Mesenchymal stem cell (in vitro differentiated cells and primary cell): Measurements from ENCODE around the gene SYNPO2L.
"Not testable (repeated sequence)": the region's sequence is repeated elsewhere in the genome, so short reads cannot be mapped to it uniquely, and the experiment has no call there.

ENCODE experiments used
- DNase-seq: peaks from one replicate; pipeline ENCODE4 v3.0.0-alpha.2; 2013
- H2AFZ ChIP-seq: one replicate; pipeline ENCODE4 v1.6.1; 2013; ENCODE audit warnings: low read depth, mild to moderate bottlenecking, control low read depth, inconsistent platforms, low read length, moderate library complexity
- H2AK5ac ChIP-seq: 2 replicates; pipeline ENCODE4 v1.6.1; 2013; ENCODE audit warnings: low read length, moderate library complexity, mild to moderate bottlenecking, inconsistent platforms; ENCODE audit not compliant: severe bottlenecking
- H2BK120ac ChIP-seq: one replicate; pipeline ENCODE4 v1.6.1; 2013; ENCODE audit warnings: low read depth, mild to moderate bottlenecking, inconsistent platforms, low read length, moderate library complexity
- H2BK12ac ChIP-seq, 2 experiments: one replicate each; pipeline ENCODE4 v1.6.1; 2013; ENCODE audit warnings: inconsistent platforms in 2 of 2, low read length in 2 of 2, mild to moderate bottlenecking in 2 of 2, moderate library complexity in 2 of 2, control low read depth in 1 of 2
- H2BK15ac ChIP-seq: one replicate; pipeline ENCODE4 v1.6.1; 2013; ENCODE audit warnings: mild to moderate bottlenecking, low read depth, inconsistent platforms; ENCODE audit not compliant: poor library complexity, severe bottlenecking
- H2BK5ac ChIP-seq: 2 replicates; pipeline ENCODE4 v1.6.1; 2013; ENCODE audit warnings: low read depth, mild to moderate bottlenecking, low read length, control low read depth, inconsistent platforms; ENCODE audit not compliant: poor library complexity, severe bottlenecking
- H3K14ac ChIP-seq, 2 experiments: one replicate each; pipeline ENCODE4 v1.6.1; 2013; ENCODE audit warnings: inconsistent platforms in 2 of 2, low read length in 2 of 2, control low read depth in 1 of 2, mild to moderate bottlenecking in 1 of 2, moderate library complexity in 1 of 2
- H3K18ac ChIP-seq, 2 experiments: one replicate each; pipeline ENCODE4 v1.6.1; 2013; ENCODE audit warnings: inconsistent platforms in 2 of 2, low read length in 2 of 2, control low read depth in 1 of 2, low read depth in 1 of 2, mild to moderate bottlenecking in 1 of 2
- H3K23ac ChIP-seq, 2 experiments: one replicate each; pipeline ENCODE4 v1.6.1; 2013; ENCODE audit warnings: inconsistent platforms in 2 of 2, low read length in 2 of 2, mild to moderate bottlenecking in 2 of 2, moderate library complexity in 2 of 2, control low read depth in 1 of 2
- H3K27ac ChIP-seq: 2 replicates; pipeline ENCODE4 v1.5.1; 2013; ENCODE audit warnings: mild to moderate bottlenecking, moderate library complexity, low read length, control low read depth, inconsistent platforms; ENCODE audit not compliant: poor library complexity, severe bottlenecking
- H3K27me3 ChIP-seq, 2 experiments: 2 replicates each; pipeline versions ENCODE4 v1.6.1 to v1.7.0; 2013; ENCODE audit warnings: low read length in 2 of 2, mild to moderate bottlenecking in 2 of 2, moderate library complexity in 2 of 2, control low read depth in 1 of 2, inconsistent platforms in 1 of 2; ENCODE audit not compliant: control insufficient read depth in 1 of 2, insufficient read depth in 1 of 2
- H3K36me3 ChIP-seq, 2 experiments: 2 replicates each; pipeline versions ENCODE4 v1.6.1 to v1.7.0; 2013; ENCODE audit warnings: low read length in 2 of 2, control low read depth in 1 of 2, inconsistent platforms in 1 of 2, low read depth in 1 of 2, mild to moderate bottlenecking in 1 of 2; ENCODE audit not compliant: insufficient read depth in 2 of 2, control insufficient read depth in 1 of 2
- H3K4ac ChIP-seq, 2 experiments: one replicate each; pipeline ENCODE4 v1.6.1; 2013; ENCODE audit warnings: inconsistent platforms in 2 of 2, low read length in 2 of 2, mild to moderate bottlenecking in 2 of 2, moderate library complexity in 2 of 2, control low read depth in 1 of 2, low read depth in 1 of 2
- H3K4me1 ChIP-seq: 2 replicates; pipeline ENCODE4 v1.6.1; 2013; ENCODE audit warnings: low read depth, low read length, control low read depth; ENCODE audit not compliant: control insufficient read depth, insufficient read depth
- H3K4me2 ChIP-seq: 2 replicates; pipeline ENCODE4 v1.6.1; 2013; ENCODE audit warnings: low read length, mild to moderate bottlenecking, inconsistent platforms; ENCODE audit not compliant: poor library complexity, severe bottlenecking
- H3K4me3 ChIP-seq, 2 experiments: 2 replicates each; pipeline versions ENCODE4 v1.5.1 to v1.7.0; 2013; ENCODE audit warnings: low read length in 2 of 2, mild to moderate bottlenecking in 2 of 2, control low read depth in 1 of 2, low read depth in 1 of 2; ENCODE audit not compliant: insufficient read depth in 1 of 2
- H3K79me1 ChIP-seq: replicated peaks from 2 replicates; pipeline ENCODE4 v1.6.1; 2013; ENCODE audit warnings: mild to moderate bottlenecking, control low read depth, low read length, inconsistent platforms; ENCODE audit not compliant: poor library complexity, severe bottlenecking
- H3K9ac ChIP-seq: 2 replicates; pipeline ENCODE4 v1.7.0; 2013; ENCODE audit warnings: mild to moderate bottlenecking, low read length, moderate library complexity
- H3K9me3 ChIP-seq: 2 replicates; pipeline ENCODE4 v1.7.0; 2013; ENCODE audit warnings: mild to moderate bottlenecking, low read length; ENCODE audit not compliant: control insufficient read depth
- H4K8ac ChIP-seq: one replicate; pipeline ENCODE4 v1.6.1; 2013; ENCODE audit warnings: inconsistent platforms, mild to moderate bottlenecking, low read length, moderate library complexity
- H4K91ac ChIP-seq: one replicate; pipeline ENCODE4 v1.6.1; 2013; ENCODE audit warnings: mild to moderate bottlenecking, low read length, inconsistent platforms
- WGBS: methylation state at CpG from one replicate; pipeline ENCODE4 v1.1.7; 2013; ENCODE audit warnings: mixed read lengths; 5-methylcytosine and 5-hydroxymethylcytosine counted together

SYNPO2L gene

DNA sequence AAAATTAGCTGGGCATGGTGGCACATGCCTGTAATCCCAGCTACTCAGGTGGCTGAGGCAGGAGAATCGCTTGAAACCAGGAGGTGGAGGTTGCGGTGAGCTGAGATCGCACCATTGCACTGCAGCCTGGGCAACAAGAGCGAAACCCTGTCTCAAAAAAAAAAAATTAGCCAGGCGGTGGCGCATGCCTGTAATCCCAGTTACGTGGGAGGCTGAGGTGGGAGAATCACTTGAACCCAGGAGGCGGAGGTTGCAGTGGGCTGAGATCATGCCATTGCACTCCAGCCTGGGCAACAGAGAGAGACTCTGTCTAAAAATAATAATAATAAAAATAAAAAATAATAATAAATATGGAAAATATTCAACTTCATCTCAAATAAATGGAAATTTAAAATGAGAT is 38.7 kb downstream of the SYNPO2L start:
- not testable (repeated sequence) for H2BK120ac ChIP-seq, H3K18ac ChIP-seq, DNase-seq, H3K14ac ChIP-seq, H3K4me1 ChIP-seq, H2AK5ac ChIP-seq, H3K27ac ChIP-seq, H3K36me3 ChIP-seq, H3K4ac ChIP-seq, H3K9me3 ChIP-seq, H4K8ac ChIP-seq, H3K27me3 ChIP-seq, H2AFZ ChIP-seq, H3K9ac ChIP-seq, H2BK12ac ChIP-seq, H3K4me3 ChIP-seq, H3K4me2 ChIP-seq, H4K91ac ChIP-seq, H2BK15ac ChIP-seq, H2BK5ac ChIP-seq, H3K23ac ChIP-seq
- WGBS = 99% methylated on average over 8 of the region's 8 CpGs
- H3K79me1 ChIP-seq = peaks cover 13% of the 10 kb centered on the region

DNA sequence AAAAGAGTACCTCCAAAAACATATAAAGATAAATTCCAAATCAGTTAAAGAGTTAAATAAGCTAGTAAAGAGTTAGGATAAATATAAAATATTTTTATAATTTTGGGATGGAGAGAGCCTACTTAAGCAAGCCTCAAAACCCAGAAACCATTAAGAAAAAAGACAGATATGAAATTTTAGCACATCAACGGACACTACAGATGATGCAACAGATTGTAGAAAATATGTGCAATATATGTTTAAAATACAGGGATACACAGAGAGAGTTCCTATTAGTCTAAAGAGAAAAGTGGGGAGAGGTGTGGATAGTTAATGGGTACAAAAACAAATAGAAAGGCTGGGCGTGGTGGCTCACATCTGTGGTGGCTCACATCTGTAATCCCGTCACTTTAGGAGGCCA is 41.1 kb downstream of the SYNPO2L start:
- Histone ChIP-seq H3K14ac (no peak overlapping the region), H3K18ac (no peak overlapping the region), H3K79me1 (peaks cover 16% of the 10 kb centered on the region), H3K4me1 (no peaks in the 10 kb centered on the region), H3K9me3 (no peaks in the 10 kb centered on the region), H3K23ac (no peak overlapping the region), H3K27me3 (no peaks in the 10 kb centered on the region), H3K36me3 (no peaks in the 10 kb centered on the region), H3K4me3 (no peak overlapping the region), H2BK15ac (no peak overlapping the region), H3K4ac (no peak overlapping the region), H2BK120ac (no peak overlapping the region), H3K9ac (no peak overlapping the region), H4K91ac (no peak overlapping the region), H3K4me2 (no peak overlapping the region), H3K27ac (no peak overlapping the region), H2AK5ac (no peak overlapping the region), H2BK12ac (no peak overlapping the region), H2BK5ac (no peak overlapping the region), H2AFZ (no peak overlapping the region), H4K8ac (no peak overlapping the region)
- no peak for DNase-seq
- 93% methylated on average over 3 of the region's 3 CpGs for WGBS

DNA sequence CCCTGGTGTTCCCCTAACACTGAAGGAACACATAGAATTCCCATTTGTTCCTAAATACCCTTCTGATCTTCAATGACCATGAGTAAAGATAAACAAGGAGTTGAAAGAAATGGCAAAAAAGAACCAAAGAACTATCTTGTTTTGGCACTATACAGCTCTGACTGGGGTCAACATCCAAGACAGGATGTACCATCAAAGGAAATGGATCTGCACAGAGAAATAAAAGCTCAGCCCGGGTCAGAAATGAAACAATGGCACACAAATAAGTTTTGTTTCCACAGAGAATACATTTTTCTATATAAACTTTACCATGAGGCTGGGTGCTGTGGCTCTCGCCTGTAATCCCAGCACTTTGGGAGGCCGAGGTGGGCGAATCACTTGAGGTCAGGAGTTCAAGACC is 46.7 kb downstream of the SYNPO2L start:
- H3K23ac ChIP-seq = no peak overlapping the region
- no peak overlapping the region for H3K27ac ChIP-seq
- no peaks in the 10 kb centered on the region for H3K36me3 ChIP-seq
- no peak overlapping the region for H2AK5ac ChIP-seq
- no peak overlapping the region for H4K8ac ChIP-seq
- 93% methylated on average over 4 of the region's 4 CpGs for WGBS
- no peak overlapping the region for H2AFZ ChIP-seq
- H3K79me1 ChIP-seq = peaks cover 15% of the 10 kb centered on the region
- H2BK12ac ChIP-seq = no peak overlapping the region
- H3K9ac ChIP-seq = no peak overlapping the region
- no peak overlapping the region for H3K14ac ChIP-seq
- H2BK120ac ChIP-seq = no peak overlapping the region
- no peak overlapping the region for H2BK5ac ChIP-seq
- no peak for DNase-seq
- no peaks in the 10 kb centered on the region for H3K9me3 ChIP-seq
- H3K27me3 ChIP-seq = no peaks in the 10 kb centered on the region
- no peak overlapping the region for H3K4me2 ChIP-seq
- H3K18ac ChIP-seq = no peak overlapping the region
- H3K4ac ChIP-seq = no peak overlapping the region
- no peak overlapping the region for H3K4me3 ChIP-seq
- H2BK15ac ChIP-seq = no peak overlapping the region
- no peak overlapping the region for H4K91ac ChIP-seq
- H3K4me1 ChIP-seq = no peaks in the 10 kb centered on the region

DNA sequence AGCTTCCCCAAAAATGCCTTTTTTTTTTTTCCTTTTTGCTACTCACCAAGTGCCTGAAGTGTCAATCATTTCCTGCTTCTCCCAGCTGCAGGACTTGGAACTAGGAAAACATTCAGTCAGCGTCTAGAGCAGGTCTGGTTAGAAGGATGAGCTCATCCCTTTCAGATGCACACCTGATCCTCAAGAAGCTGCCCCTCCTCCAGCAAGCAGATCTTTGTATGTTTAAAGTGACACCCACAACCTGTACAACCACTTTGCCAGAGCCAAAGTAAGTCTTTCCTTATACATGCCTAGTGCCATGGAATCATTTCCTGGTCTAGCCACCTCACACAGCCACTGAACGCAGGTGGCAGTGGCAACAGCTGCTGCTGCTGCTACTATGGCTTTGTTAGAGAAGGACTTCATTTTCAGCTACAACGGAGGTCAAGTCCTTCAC is 54.3 kb downstream of the SYNPO2L start:
- no peak overlapping the region for H4K8ac ChIP-seq
- H2BK12ac ChIP-seq = no peak overlapping the region
- H4K91ac ChIP-seq = no peak overlapping the region
- no peaks in the 10 kb centered on the region for H3K27me3 ChIP-seq
- no peak overlapping the region for H3K4me2 ChIP-seq
- no peak overlapping the region for H2BK5ac ChIP-seq
- H3K9me3 ChIP-seq = no peaks in the 10 kb centered on the region
- no peaks in the 10 kb centered on the region for H3K36me3 ChIP-seq
- H3K9ac ChIP-seq = no peak overlapping the region
- 58% methylated on average over 3 of the region's 3 CpGs for WGBS
- no peak for DNase-seq
- no peak overlapping the region for H3K4ac ChIP-seq
- H3K27ac ChIP-seq = peak overlapping the region; percentile 12
- no peak overlapping the region for H3K23ac ChIP-seq
- H2BK120ac ChIP-seq = no peak overlapping the region
- no peak overlapping the region for H2BK15ac ChIP-seq
- H3K79me1 ChIP-seq = peaks cover 10% of the 10 kb centered on the region
- no peak overlapping the region for H3K18ac ChIP-seq
- H3K4me1 ChIP-seq = peaks cover 9% of the 10 kb centered on the region
- no peak overlapping the region for H3K14ac ChIP-seq
- no peak overlapping the region for H2AK5ac ChIP-seq
- no peak overlapping the region for H2AFZ ChIP-seq
- no peak overlapping the region for H3K4me3 ChIP-seq
